ENCODE results near the gene SAMD13. TPM values are rescaled to one million over a fixed set of nuclear protein-coding genes. Genes with fewer than 3 reads are reported as not detected.

The SAMD13 gene
- total RNA-seq, 1 donor from 2014 or later, result 2.0 TPM

DNA sequence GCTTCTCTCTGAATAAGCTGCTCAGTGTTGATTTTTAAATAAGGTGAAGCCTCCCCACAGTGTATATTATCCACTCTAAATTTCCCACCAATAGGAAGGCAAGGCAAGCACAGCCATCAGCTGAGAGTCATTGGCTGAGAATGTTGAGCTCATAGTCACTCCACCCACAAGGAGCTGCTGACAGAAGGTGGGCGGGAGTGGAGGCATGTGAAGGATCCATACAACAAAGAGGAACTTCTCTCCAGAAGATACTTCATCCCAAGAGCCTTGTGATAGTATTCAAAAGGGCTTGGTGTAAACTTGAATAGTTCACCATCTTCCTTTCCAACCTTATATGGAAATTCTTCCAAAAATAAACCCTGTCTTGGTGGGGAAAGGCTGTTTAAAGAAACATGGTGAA is 42.8 kb downstream of the SAMD13 start:
- Histone ChIP-seq H3K27ac (replicated peaks) (no peak overlapping the region), H3K27me3 (ENCODE audit: low read depth) (no peaks in the 10 kb centered on the region), H3K4me1 (no peaks in the 10 kb centered on the region), H3K36me3 (no peaks in the 10 kb centered on the region), H3K9me3 (replicated peaks) (peaks cover 7% of the 10 kb centered on the region), H3K4me3 (no peak overlapping the region)
- no peak for DNase-seq
- intact Hi-C loops (cut with micrococcal nuclease), result no loop called here
- TF ChIP-seq CTCF (IDR thresholded peaks at IDR 0.05; ENCODE audit: borderline replicate concordance), result no peak

DNA sequence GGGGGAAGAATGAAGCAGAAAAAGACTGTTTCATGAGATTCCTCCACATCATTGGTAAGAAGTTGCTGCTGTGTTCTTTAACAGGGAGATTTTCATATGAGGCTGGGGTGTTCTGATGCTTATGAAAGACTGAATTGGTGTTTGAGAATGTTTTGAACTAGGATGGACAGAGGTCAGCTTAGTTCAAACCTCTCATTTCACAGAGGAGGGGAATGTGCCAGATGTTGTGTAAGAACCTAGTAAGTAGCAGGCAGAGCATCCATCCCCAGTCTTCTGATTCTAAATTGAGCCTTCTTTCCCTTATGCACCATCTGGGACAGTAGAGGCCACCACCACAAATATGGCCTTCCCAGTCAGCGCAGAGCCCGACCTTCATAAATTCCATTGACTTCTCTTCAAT is 43.7 kb downstream of the SAMD13 start:
- intact Hi-C loops (cut with micrococcal nuclease), result no loop called here

GRCh38 chr1:84347271-84347931 is 45.9 kb downstream of the SAMD13 start:
- no peak for TF ChIP-seq CTCF (IDR thresholded peaks at IDR 0.05; ENCODE audit: borderline replicate concordance)

More for the DNA sequence above, 43.7 kb downstream of the SAMD13 start:
- Histone ChIP-seq H3K36me3 (no peaks in the 10 kb centered on the region), H3K27me3 (ENCODE audit: low read depth) (no peaks in the 10 kb centered on the region), H3K4me3 (no peak overlapping the region), H3K27ac (replicated peaks) (no peak overlapping the region), H3K4me1 (no peaks in the 10 kb centered on the region), H3K9me3 (replicated peaks) (peaks cover 7% of the 10 kb centered on the region)
- no peak for TF ChIP-seq CTCF (IDR thresholded peaks at IDR 0.05; ENCODE audit: borderline replicate concordance)
- DNase-seq, result no peak

DNA sequence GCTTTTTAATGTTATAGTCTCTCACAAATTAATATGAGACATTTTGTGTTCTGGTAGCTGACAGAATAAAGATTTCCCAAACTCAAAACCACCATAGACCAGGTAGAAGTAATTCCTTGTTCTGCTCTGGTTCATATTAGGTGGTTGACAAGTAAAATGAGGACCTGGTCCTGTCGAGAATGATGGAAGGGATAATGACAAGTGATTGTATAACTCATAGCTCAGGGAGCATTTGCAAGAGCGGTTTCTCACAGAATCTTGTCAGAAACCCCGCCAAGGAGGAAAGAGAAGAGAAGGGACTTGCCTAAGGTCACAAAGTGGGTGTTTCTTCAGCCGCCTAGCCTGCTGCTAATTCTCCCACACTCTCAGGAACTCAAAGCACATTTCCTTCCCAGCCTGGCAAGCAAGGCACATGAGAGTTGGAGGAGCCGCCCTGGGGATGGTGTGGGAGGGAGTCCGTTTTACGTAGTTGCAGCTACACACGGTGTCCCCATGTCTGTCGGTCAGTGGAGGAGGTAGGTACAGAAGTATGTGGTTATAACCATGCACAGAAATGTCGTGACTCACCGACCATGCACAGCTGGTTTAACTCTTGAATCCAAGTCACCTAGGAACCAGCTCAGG is 46.5 kb downstream of the SAMD13 start:
- H3K27ac ChIP-seq (replicated peaks), result no peak overlapping the region
- no peak for TF ChIP-seq CTCF (IDR thresholded peaks at IDR 0.05; ENCODE audit: borderline replicate concordance)
- no peaks in the 10 kb centered on the region for H3K9me3 ChIP-seq (replicated peaks)
- no peak overlapping the region for H3K4me3 ChIP-seq
- no peaks in the 10 kb centered on the region for H3K4me1 ChIP-seq
- H3K36me3 ChIP-seq, result no peaks in the 10 kb centered on the region
- H3K27me3 ChIP-seq (ENCODE audit: low read depth), result no peaks in the 10 kb centered on the region
- intact Hi-C loops (cut with micrococcal nuclease), result no loop called here
- DNase-seq, result no peak

More at GRCh38 chr1:84347271-84347931, 45.9 kb downstream of the SAMD13 start:
- Histone ChIP-seq H3K4me3 (no peak overlapping the region), H3K4me1 (no peaks in the 10 kb centered on the region), H3K27ac (replicated peaks) (no peak overlapping the region), H3K27me3 (ENCODE audit: low read depth) (no peaks in the 10 kb centered on the region), H3K9me3 (replicated peaks) (peaks cover under 1% of the 10 kb centered on the region), H3K36me3 (no peaks in the 10 kb centered on the region)
- DNase-seq, result no peak
- intact Hi-C loops (cut with micrococcal nuclease), result no loop called here

DNA sequence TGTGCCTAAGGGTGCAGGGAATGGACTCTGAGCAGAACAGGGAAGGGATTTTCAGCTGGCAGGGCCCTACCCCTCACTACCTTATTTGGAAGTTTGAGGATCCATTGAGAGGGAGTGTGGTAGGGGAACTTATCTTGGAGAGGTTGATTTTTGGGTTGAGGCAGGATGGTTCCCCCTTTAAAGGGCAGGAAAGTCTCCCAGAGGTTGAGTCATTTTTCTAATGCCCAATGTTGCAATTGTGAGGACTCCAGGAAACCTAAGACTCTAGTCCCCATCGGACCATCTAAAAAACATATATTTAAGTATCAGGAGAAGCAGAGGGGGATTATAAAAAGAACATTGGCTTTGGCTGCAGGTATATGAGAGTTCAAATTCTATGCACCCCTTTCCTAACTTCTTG is 47.3 kb downstream of the SAMD13 start:
- intact Hi-C loops (cut with micrococcal nuclease), result no loop called here
- H3K4me1 ChIP-seq, result no peaks in the 10 kb centered on the region
- no peak for TF ChIP-seq CTCF (IDR thresholded peaks at IDR 0.05; ENCODE audit: borderline replicate concordance)

More for the DNA sequence above, 47.3 kb downstream of the SAMD13 start:
- Histone ChIP-seq H3K27me3 (ENCODE audit: low read depth) (no peaks in the 10 kb centered on the region), H3K36me3 (no peaks in the 10 kb centered on the region), H3K9me3 (replicated peaks) (no peaks in the 10 kb centered on the region), H3K27ac (replicated peaks) (no peak overlapping the region), H3K4me3 (no peak overlapping the region)
- no peak for DNase-seq
